Endothelial cell of umbilical vein (primary cell): ENCODE measurements around the gene APOBEC3F.

Experiments used
- CTCF ChIP-seq, 2 donors: IDR thresholded peaks; 1 replicate in 1 of 2; 2 replicates in 1 of 2; pipeline ENCODE4 v1.5.1; 2011; ENCODE audit warnings: low read length in 2 of 2, mild to moderate bottlenecking in 2 of 2, moderate library complexity in 2 of 2, control low read depth in 1 of 2, inconsistent platforms in 1 of 2, low read depth in 1 of 2; ENCODE audit not compliant: insufficient read depth in 1 of 2; ENCODE audit errors: extremely low read depth in 1 of 2
- EZH2 ChIP-seq: IDR thresholded peaks from 2 replicates; pipeline ENCODE4 v1.6.1; 2012; ENCODE audit warnings: borderline replicate concordance, low read depth, mild to moderate bottlenecking, moderate library complexity, low read length, inconsistent platforms; ENCODE audit not compliant: severe bottlenecking
- FOS ChIP-seq: IDR thresholded peaks from 2 replicates; pipeline ENCODE4 v1.6.1; 2011; ENCODE audit warnings: mild to moderate bottlenecking, low read length, moderate library complexity, borderline replicate concordance; ENCODE audit not compliant: insufficient read depth
- GATA2 ChIP-seq: IDR thresholded peaks from 2 replicates; pipeline ENCODE4 v1.7.0; 2011; ENCODE audit warnings: low read depth, mild to moderate bottlenecking, moderate library complexity, mixed read lengths, low read length; ENCODE audit not compliant: insufficient read length, insufficient read depth
- JUN ChIP-seq: IDR thresholded peaks from 2 replicates; pipeline ENCODE4 v1.6.1; 2011; ENCODE audit warnings: borderline replicate concordance, low read depth; ENCODE audit not compliant: insufficient read length, insufficient read depth
- MAX ChIP-seq: IDR thresholded peaks from 2 replicates; pipeline ENCODE4 v1.6.1; 2011; ENCODE audit not compliant: insufficient read depth, insufficient read length
- MYC ChIP-seq: IDR thresholded peaks from one replicate; pipeline ENCODE4 v1.6.1; 2011; ENCODE audit warnings: mild to moderate bottlenecking, low read depth, low read length
- POLR2A ChIP-seq: IDR thresholded peaks from 2 replicates; pipeline ENCODE4 v1.6.1; 2012; ENCODE audit warnings: low read depth, mild to moderate bottlenecking, control low read depth, low read length
- POLR2AphosphoS5 ChIP-seq: IDR thresholded peaks from 2 replicates; pipeline ENCODE4 v1.6.1; 2012; ENCODE audit warnings: low read depth, mild to moderate bottlenecking, control low read depth, low read length, moderate library complexity; ENCODE audit not compliant: insufficient read depth

GRCh38 chr22:39012533-39013511, 27.8 kb upstream of the APOBEC3F start:
- TF ChIP-seq EZH2 (no peak), MAX (no peak), POLR2A (no peak), POLR2AphosphoS5 (no peak), CTCF (IDR thresholded peaks at IDR 0.05; ENCODE audit: extremely low read depth in 1 of 2, insufficient read depth in 1 of 2, low read depth in 1 of 2, low read length in 2 of 2) (no peak), GATA2 (no peak), FOS (no peak), MYC (no peak), JUN (no peak)
